Hepatocyte (in vitro differentiated cells): Measurements from ENCODE around the gene ATP5F1E.

Experiments
- CTCF ChIP-seq: fragments of 200-600 bp; sonication (generic); IDR thresholded peaks from 2 replicates; pipeline ENCODE4 v1.5.1; 2016; ENCODE audit warnings: antibody characterized with exemption, mild to moderate bottlenecking; ENCODE audit not compliant: poor library complexity
- EZH2phosphoT487 ChIP-seq: fragments of 200-600 bp; sonication (generic); IDR thresholded peaks from one replicate; pipeline ENCODE4 v1.6.1; 2018; ENCODE audit warnings: antibody characterized with exemption, mild to moderate bottlenecking, low read depth, moderate library complexity; ENCODE audit not compliant: unreplicated experiment, severe bottlenecking

- TF ChIP-seq CTCF, result no peak
- no peak for TF ChIP-seq EZH2phosphoT487
These were observed 13.3 kb downstream of the ATP5F1E start for GRCh38 chr20:59018817-59019216.
